COR-L47 (cell line): ENCODE data around the gene C19orf25.
A peak's percentile ranks its signal among the peaks of the same experiment; 100 is the strongest.
"Not testable (repeated sequence)": the region's sequence is repeated elsewhere in the genome, so short reads cannot be mapped to it uniquely, and the experiment has no call there.

Experiments
- DNase-seq: peaks from one replicate; lab custom pipeline; 2025; lab: John Stamatoyannopoulos, UW

Gene C19orf25

GRCh38 chr19:1481893-1482360, 2.9 kb upstream of the C19orf25 start:
- no peak for DNase-seq

GRCh38 chr19:1481224-1481892, 2.3 kb upstream of the C19orf25 start:
- DNase-seq = no peak

GRCh38 chr19:1477056-1477455, 2.0 kb downstream of the C19orf25 start:
- DNase-seq = not testable (repeated sequence)

- DNase-seq = no peak
Measured at GRCh38 chr19:1475751-1476437, 3.1 kb downstream of the C19orf25 start.

- no peak for DNase-seq
Measured at GRCh38 chr19:1474765-1475351, 4.2 kb downstream of the C19orf25 start.

- no peak for DNase-seq
Measured at GRCh38 chr19:1474011-1474764, 4.8 kb downstream of the C19orf25 start.

- no peak for DNase-seq
Measured at GRCh38 chr19:1473085-1473851, 5.7 kb downstream of the C19orf25 start.

- no peak for DNase-seq
Measured at GRCh38 chr19:1472231-1473084, 6.6 kb downstream of the C19orf25 start.

- no peak for DNase-seq
Measured at GRCh38 chr19:1471515-1472160, 7.4 kb downstream of the C19orf25 start.

- DNase-seq = no peak
Measured at GRCh38 chr19:1471010-1471514, 8.0 kb downstream of the C19orf25 start.

GRCh38 chr19:1470305-1471009, 8.6 kb downstream of the C19orf25 start:
- DNase-seq = peak; percentile 90

GRCh38 chr19:1470055-1470304, 9.0 kb downstream of the C19orf25 start:
- no peak for DNase-seq

GRCh38 chr19:1469255-1470054, 9.6 kb downstream of the C19orf25 start:
- DNase-seq = no peak

- no peak for DNase-seq
Measured at GRCh38 chr19:1468821-1469254, 10.2 kb downstream of the C19orf25 start.

- DNase-seq = no peak
Measured at GRCh38 chr19:1468274-1468820, 10.7 kb downstream of the C19orf25 start.

- no peak for DNase-seq
Measured at GRCh38 chr19:1467490-1468273, 11.3 kb downstream of the C19orf25 start.

- no peak for DNase-seq
Measured at GRCh38 chr19:1467215-1467489, 11.9 kb downstream of the C19orf25 start.
